SK-N-SH treated with all-trans-retinoic acid at 6 μM for 48 hours (cell line): ENCODE data around the gene SMIM15.
"Not testable (repeated sequence)": the region's sequence is repeated elsewhere in the genome, so short reads cannot be mapped to it uniquely, and the experiment has no call there.

Experiments
- ATAC-seq: fragments of 200-7000 bp; cut with Tn5 transposase; 3 replicates; pipeline ENCODE4 v1.9.1; 2020; ENCODE audit warnings: mild to moderate bottlenecking, moderate library complexity
- BACH2 ChIP-seq: fragments of 250-450 bp; sonication (Bioruptor Pico); IDR thresholded peaks from 2 replicates; pipeline ENCODE4 v1.9.0; 2021; ENCODE audit warnings: mild to moderate bottlenecking, borderline replicate concordance
- CREB5 ChIP-seq: fragments of 250-450 bp; sonication (Bioruptor Pico); IDR thresholded peaks from 2 replicates; pipeline ENCODE4 v1.5.1; 2020; ENCODE audit warnings: low read depth, mild to moderate bottlenecking, moderate library complexity
- CSRNP3 ChIP-seq: fragments of 250-450 bp; sonication (Bioruptor Pico); IDR thresholded peaks from 2 replicates; pipeline ENCODE4 v1.5.1; 2021; ENCODE audit warnings: mild to moderate bottlenecking, moderate library complexity
- ESRRG ChIP-seq: fragments of 250-450 bp; sonication (Bioruptor Pico); IDR thresholded peaks from 2 replicates; pipeline ENCODE4 v1.6.1; 2021; ENCODE audit warnings: mild to moderate bottlenecking
- ISL1 ChIP-seq: fragments of 250-450 bp; sonication (Bioruptor Pico); IDR thresholded peaks from 2 replicates; pipeline ENCODE4 v2.1.2; 2022; ENCODE audit warnings: mild to moderate bottlenecking, moderate library complexity
- OSR1 ChIP-seq: fragments of 250-450 bp; sonication (Bioruptor Pico); IDR thresholded peaks from 2 replicates; pipeline ENCODE4 v1.8.0; 2022; ENCODE audit warnings: moderate library complexity, mild to moderate bottlenecking, inconsistent platforms
- POU6F1 ChIP-seq: fragments of 250-450 bp; sonication (Bioruptor Pico); IDR thresholded peaks from 2 replicates; pipeline ENCODE4 v1.8.0; 2021; ENCODE audit warnings: low read depth, mild to moderate bottlenecking, moderate library complexity, borderline replicate concordance
- RARB ChIP-seq: fragments of 250-450 bp; sonication (Bioruptor Pico); IDR thresholded peaks from 2 replicates; pipeline ENCODE4 v1.8.0; 2021; ENCODE audit warnings: mild to moderate bottlenecking, moderate library complexity
- SNAI2 ChIP-seq: fragments of 250-450 bp; sonication (Bioruptor Pico); IDR thresholded peaks from 2 replicates; pipeline ENCODE4 v1.5.0; 2020; ENCODE audit warnings: mild to moderate bottlenecking, moderate library complexity
- TCF4 ChIP-seq: fragments of 250-450 bp; sonication (Bioruptor Pico); IDR thresholded peaks from 2 replicates; pipeline ENCODE4 v1.8.0; 2021; ENCODE audit warnings: mild to moderate bottlenecking, moderate library complexity, borderline replicate concordance
- TOX ChIP-seq: fragments of 250-450 bp; sonication (Bioruptor Pico); IDR thresholded peaks from 2 replicates; pipeline ENCODE4 v1.8.0; 2021; ENCODE audit warnings: mild to moderate bottlenecking, moderate library complexity, borderline replicate concordance
- TSHZ2 ChIP-seq: fragments of 250-450 bp; sonication (Bioruptor Pico); IDR thresholded peaks from 2 replicates; pipeline ENCODE4 v1.5.0; 2020; ENCODE audit warnings: mild to moderate bottlenecking, moderate library complexity
- ZC3H10 ChIP-seq: fragments of 250-450 bp; sonication (Bioruptor Pico); IDR thresholded peaks from 2 replicates; pipeline ENCODE4 v1.5.1; 2021; ENCODE audit warnings: mild to moderate bottlenecking, moderate library complexity
- ZFP30 ChIP-seq: fragments of 450-650 bp; formaldehyde crosslinking; IDR thresholded peaks from 2 replicates; pipeline ENCODE4 v1.5.0; 2022; ENCODE audit warnings: mild to moderate bottlenecking, moderate library complexity
- ZNF565 ChIP-seq: fragments of 450-650 bp; formaldehyde crosslinking; conservative IDR thresholded peaks from 2 replicates; pipeline ENCODE4 v1.5.0; 2020; ENCODE audit warnings: low read depth, mild to moderate bottlenecking, moderate library complexity
- ZNF70 ChIP-seq: fragments of 450-650 bp; formaldehyde crosslinking; IDR thresholded peaks from 2 replicates; pipeline ENCODE4 v1.5.0; 2020; ENCODE audit warnings: mild to moderate bottlenecking, moderate library complexity
- ZNF8 ChIP-seq: fragments of 450-650 bp; formaldehyde crosslinking; IDR thresholded peaks from 2 replicates; pipeline ENCODE4 v1.5.0; 2020; ENCODE audit warnings: mild to moderate bottlenecking, moderate library complexity

Gene SMIM15

GRCh38 chr5:61200582-61201155 lies 38.4 kb upstream of the SMIM15 start:
- TF ChIP-seq ZNF8 (CRISPR knock-in tag) = no peak
- no peak for TF ChIP-seq CSRNP3 (CRISPR knock-in tag)
- no peak for TF ChIP-seq BACH2 (CRISPR knock-in tag)
- TF ChIP-seq ESRRG (CRISPR knock-in tag) = no peak
- no peak for TF ChIP-seq POU6F1 (CRISPR knock-in tag)
- TF ChIP-seq ZNF565 (CRISPR knock-in tag) = no peak
- TF ChIP-seq ZNF70 = no peak
- TF ChIP-seq TCF4 = no peak
- TF ChIP-seq TOX = no peak
- no peak for TF ChIP-seq ZFP30
- no peak for TF ChIP-seq RARB (CRISPR knock-in tag)
- TF ChIP-seq OSR1 (CRISPR knock-in tag) = no peak
- TF ChIP-seq, all 23 proteins: peak for 0

GRCh38 chr5:61198606-61199005 lies 36.3 kb upstream of the SMIM15 start:
- ATAC-seq = no peak
- TF ChIP-seq OSR1 (CRISPR knock-in tag) (no peak), CREB5 (no peak), ZNF565 (CRISPR knock-in tag) (no peak), TSHZ2 (CRISPR knock-in tag) (no peak), ISL1 (CRISPR knock-in tag) (no peak), ESRRG (CRISPR knock-in tag) (no peak), ZNF8 (CRISPR knock-in tag) (no peak), CSRNP3 (CRISPR knock-in tag) (no peak), SNAI2 (CRISPR knock-in tag) (no peak), POU6F1 (CRISPR knock-in tag) (no peak), ZC3H10 (no peak), RARB (CRISPR knock-in tag) (no peak)

More at GRCh38 chr5:61200582-61201155, 38.4 kb upstream of the SMIM15 start:
- ATAC-seq = no peak

GRCh38 chr5:61187826-61188225 lies 25.6 kb upstream of the SMIM15 start:
- not testable (repeated sequence) for ATAC-seq

GRCh38 chr5:61187352-61187751 lies 25.1 kb upstream of the SMIM15 start:
- ATAC-seq = not testable (repeated sequence)
